Natural killer cell (primary cell): ENCODE results near the gene CNTNAP1. TPM values are rescaled to one million over a fixed set of nuclear protein-coding genes. Genes with fewer than 3 reads are reported as not detected.

Experiments
- ATAC-seq, 3 donors: fragments of 150-1000 bp in 2 of 3; fragments of 200-7000 bp in 1 of 3; cut with Tn5 transposase; 1 replicate in 1 of 3; 2 replicates in 2 of 3; pipeline ENCODE4 v1.10.0; 2021; ENCODE audit warnings: mild to moderate bottlenecking in 2 of 3, moderate library complexity in 2 of 3
- DNase-seq, 2 donors: peaks; one replicate each; pipeline versions ENCODE4 v3.0.0 to v3.0.0-alpha.2; 2013 to 2021; ENCODE audit warnings: mixed read lengths in 1 of 2
- H3K27ac ChIP-seq: one replicate; pipeline ENCODE4 v1.5.1; 2013; ENCODE audit warnings: mild to moderate bottlenecking, low read length
- H3K27me3 ChIP-seq: one replicate; pipeline ENCODE4 v1.6.1; 2013; ENCODE audit warnings: low read length; ENCODE audit not compliant: control insufficient read depth, insufficient read depth
- H3K36me3 ChIP-seq: one replicate; pipeline ENCODE4 v1.6.1; 2013; ENCODE audit warnings: low read length; ENCODE audit not compliant: control insufficient read depth, insufficient read depth
- H3K4me1 ChIP-seq: one replicate; pipeline ENCODE4 v1.6.1; 2013; ENCODE audit warnings: low read length; ENCODE audit not compliant: control insufficient read depth, insufficient read depth
- H3K4me3 ChIP-seq: one replicate; pipeline ENCODE4 v1.5.1; 2013; ENCODE audit warnings: low read length
- H3K9me3 ChIP-seq: one replicate; pipeline ENCODE4 v1.6.1; 2013; ENCODE audit warnings: low read length; ENCODE audit not compliant: control insufficient read depth, insufficient read depth
- H3K27ac Mint-ChIP-seq, 2 donors: one replicate each; pipeline ENCODE4 v1.8.0; 2022; ENCODE audit warnings: mild to moderate bottlenecking in 2 of 2, mixed read lengths in 2 of 2, moderate library complexity in 1 of 2
- H3K27me3 Mint-ChIP-seq, 2 donors: one replicate each; pipeline ENCODE4 v1.8.0; 2022; ENCODE audit warnings: low read depth in 2 of 2, mixed read lengths in 2 of 2
- H3K36me3 Mint-ChIP-seq: one replicate; pipeline ENCODE4 v1.8.0; 2022; ENCODE audit warnings: mixed read lengths
- H3K4me1 Mint-ChIP-seq, 2 donors: one replicate each; pipeline ENCODE4 v1.8.0; 2022; ENCODE audit warnings: mixed read lengths in 2 of 2
- H3K4me3 Mint-ChIP-seq: one replicate; pipeline ENCODE4 v1.8.0; 2022; ENCODE audit warnings: mild to moderate bottlenecking, moderate library complexity, mixed read lengths
- H3K9me3 Mint-ChIP-seq, 2 donors: one replicate each; pipeline ENCODE4 v1.8.0; 2022; ENCODE audit warnings: mixed read lengths in 2 of 2
- CTCF ChIP-seq: fragments of 200-600 bp; IDR thresholded peaks from one replicate; pipeline ENCODE4 v1.8.0; 2022; ENCODE audit warnings: antibody characterized with exemption
- WGBS: methylation state at CpG from one replicate; pipeline ENCODE4 v1.1.7; 2013; ENCODE audit warnings: missing lambda C conversion rate; ENCODE audit not compliant: insufficient coverage; 5-methylcytosine and 5-hydroxymethylcytosine counted together
- intact Hi-C: fragments of 100-400 bp; cut with micrococcal nuclease; formaldehyde crosslinking; loops from one replicate; pipeline ENCODE4 v1.14.2; 2022
- total RNA-seq, 4 donors: library from RNA; stranded (reverse); fragments of 120-200 nt in 1 of 4; gene quantifications; one replicate each; pipeline versions ENCODE4 v1.2.3 to v1.2.4, GENCODE V29; 2013 to 2022

Gene CNTNAP1
- total RNA-seq, 3 donors from 2014 or later (not counting 1 experiment from before 2014, with no cell fraction given): 0.33 to 0.85 (median 0.39) TPM

GRCh38 chr17:42684929-42685556 lies 2.7 kb downstream of the CNTNAP1 start:
- no peak overlapping the region for H3K27ac ChIP-seq
- no peak for TF ChIP-seq CTCF
- no peak overlapping the region for H3K4me3 ChIP-seq
- no peaks in the 10 kb centered on the region for H3K9me3 ChIP-seq
- intact Hi-C loops: no loop called here
- H3K36me3 ChIP-seq: no peaks in the 10 kb centered on the region
- H3K4me1 ChIP-seq: peaks cover 34% of the 10 kb centered on the region
- H3K9me3 Mint-ChIP-seq: no peaks in the 10 kb centered on the region
- H3K27me3 Mint-ChIP-seq: peaks cover 31 to 37% of the 10 kb centered on the region in 2 donors
- no peaks in the 10 kb centered on the region for H3K36me3 Mint-ChIP-seq
- DNase-seq (no peak), ATAC-seq (no peak)
- no peak overlapping the region for H3K4me3 Mint-ChIP-seq
- peaks cover 26% of the 10 kb centered on the region for H3K27me3 ChIP-seq
- WGBS: 92% methylated on average over 50 of the region's 50 CpGs
- H3K4me1 Mint-ChIP-seq: peaks cover 11 to 31% of the 10 kb centered on the region in 2 donors
- H3K27ac Mint-ChIP-seq: no peak overlapping the region

GRCh38 chr17:42685831-42686230 lies 3.5 kb downstream of the CNTNAP1 start:
- Histone ChIP-seq H3K36me3 (no peaks in the 10 kb centered on the region), H3K27me3 (peaks cover 23% of the 10 kb centered on the region), H3K4me1 (peaks cover 27% of the 10 kb centered on the region), H3K27ac (no peak overlapping the region), H3K4me3 (no peak overlapping the region), H3K9me3 (no peaks in the 10 kb centered on the region)
- ATAC-seq (no peak), DNase-seq (no peak)
- Mint-ChIP-seq H3K36me3 (no peaks in the 10 kb centered on the region), H3K4me1 (peaks cover 10 to 24% of the 10 kb centered on the region in 2 donors), H3K4me3 (no peak overlapping the region), H3K27ac (no peak overlapping the region), H3K27me3 (peaks cover 30 to 37% of the 10 kb centered on the region in 2 donors), H3K9me3 (no peaks in the 10 kb centered on the region)
- intact Hi-C loops: no loop called here
- no peak for TF ChIP-seq CTCF
- WGBS: 91% methylated on average over 14 of the region's 14 CpGs

- H3K36me3 ChIP-seq: no peaks in the 10 kb centered on the region
- Mint-ChIP-seq H3K27me3 (peaks cover 26 to 32% of the 10 kb centered on the region in 2 donors), H3K27ac (no peak overlapping the region), H3K9me3 (no peaks in the 10 kb centered on the region), H3K4me1 (peaks cover 10 to 19% of the 10 kb centered on the region in 2 donors), H3K36me3 (no peaks in the 10 kb centered on the region), H3K4me3 (no peak overlapping the region)
- 88% methylated on average over 32 of the region's 32 CpGs for WGBS
- intact Hi-C loops: no loop called here
- no peak for DNase-seq
- H3K9me3 ChIP-seq: no peaks in the 10 kb centered on the region
- TF ChIP-seq CTCF: no peak
- H3K27me3 ChIP-seq: peaks cover 18% of the 10 kb centered on the region
- H3K27ac ChIP-seq: no peak overlapping the region
- H3K4me3 ChIP-seq: no peak overlapping the region
- peaks cover 22% of the 10 kb centered on the region for H3K4me1 ChIP-seq
- ATAC-seq: no peak
Observed at GRCh38 chr17:42686520-42687128, 4.3 kb downstream of the CNTNAP1 start.
